GM18511 (cell line): ENCODE measurements around the gene CCDC141.

Source experiments
- ATAC-seq: cut with Tn5 transposase; IDR thresholded peaks from one replicate; pipeline ENCODE4 v1.9.1; 2021; ENCODE audit warnings: mild to moderate bottlenecking, moderate library complexity; ENCODE audit not compliant: unreplicated experiment

Gene CCDC141

DNA sequence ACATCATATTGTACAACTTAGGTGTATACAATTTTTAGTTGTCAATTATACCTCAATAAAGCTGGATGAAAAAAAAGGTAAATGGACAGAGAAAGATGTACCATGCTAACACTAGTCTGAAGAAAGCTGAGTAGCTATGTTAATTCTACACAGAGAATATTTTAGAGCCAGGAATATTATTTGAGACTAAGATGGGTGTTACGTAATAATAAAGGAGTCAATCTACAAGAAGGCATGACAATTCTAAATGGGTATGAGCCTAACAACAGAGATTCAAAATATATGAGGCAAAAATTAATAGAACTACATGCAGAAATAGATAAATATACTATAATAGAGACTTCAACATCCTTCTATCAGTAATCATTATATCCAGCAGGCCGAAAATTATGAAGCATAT, 69.1 kb downstream of the CCDC141 start:
- no peak for ATAC-seq

DNA sequence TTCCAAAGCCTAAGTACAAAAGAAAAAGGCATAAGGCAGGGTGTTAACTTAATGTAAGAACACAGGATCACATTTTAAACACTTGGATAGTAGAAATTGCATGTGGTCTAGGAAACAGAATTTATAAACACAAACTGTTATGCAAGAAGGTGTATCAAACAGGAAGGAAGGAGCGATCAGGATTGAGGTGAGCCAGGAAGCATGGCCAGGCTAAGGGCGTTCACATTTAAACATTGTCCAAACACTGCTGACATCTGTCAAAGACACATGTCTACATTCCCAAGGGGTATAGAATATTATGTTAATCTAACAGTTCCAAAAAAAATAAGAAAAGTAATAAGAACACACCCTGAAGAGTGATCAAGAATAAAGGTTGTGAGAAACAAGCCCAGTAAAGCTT, 71.3 kb downstream of the CCDC141 start:
- ATAC-seq, result no peak

- no peak for ATAC-seq
These were observed 73.6 kb downstream of the CCDC141 start for GRCh38 chr2:178976351-178976750.

- no peak for ATAC-seq
These were observed 87.0 kb downstream of the CCDC141 start for GRCh38 chr2:178962805-178963433.

GRCh38 chr2:178962152-178962551, 87.8 kb downstream of the CCDC141 start:
- ATAC-seq, result no peak

DNA sequence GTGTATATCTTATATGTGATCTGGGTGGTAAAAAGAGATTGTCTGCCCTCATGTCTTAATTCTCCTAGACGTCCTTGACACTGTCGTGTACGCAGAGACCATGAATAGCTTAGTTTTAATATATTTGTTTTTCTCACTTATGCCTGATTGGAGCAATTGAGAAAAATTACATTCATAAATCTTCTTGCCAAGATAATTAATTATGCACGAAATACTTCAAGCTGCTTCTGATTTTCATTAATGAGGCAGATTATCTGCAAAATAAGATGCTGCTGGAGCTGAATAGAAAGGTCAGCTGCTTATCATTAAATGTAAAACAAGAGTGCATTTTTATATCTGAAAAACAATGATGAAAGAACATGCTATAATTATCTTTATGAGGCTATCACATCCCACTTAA, 95.9 kb downstream of the CCDC141 start:
- no peak for ATAC-seq

DNA sequence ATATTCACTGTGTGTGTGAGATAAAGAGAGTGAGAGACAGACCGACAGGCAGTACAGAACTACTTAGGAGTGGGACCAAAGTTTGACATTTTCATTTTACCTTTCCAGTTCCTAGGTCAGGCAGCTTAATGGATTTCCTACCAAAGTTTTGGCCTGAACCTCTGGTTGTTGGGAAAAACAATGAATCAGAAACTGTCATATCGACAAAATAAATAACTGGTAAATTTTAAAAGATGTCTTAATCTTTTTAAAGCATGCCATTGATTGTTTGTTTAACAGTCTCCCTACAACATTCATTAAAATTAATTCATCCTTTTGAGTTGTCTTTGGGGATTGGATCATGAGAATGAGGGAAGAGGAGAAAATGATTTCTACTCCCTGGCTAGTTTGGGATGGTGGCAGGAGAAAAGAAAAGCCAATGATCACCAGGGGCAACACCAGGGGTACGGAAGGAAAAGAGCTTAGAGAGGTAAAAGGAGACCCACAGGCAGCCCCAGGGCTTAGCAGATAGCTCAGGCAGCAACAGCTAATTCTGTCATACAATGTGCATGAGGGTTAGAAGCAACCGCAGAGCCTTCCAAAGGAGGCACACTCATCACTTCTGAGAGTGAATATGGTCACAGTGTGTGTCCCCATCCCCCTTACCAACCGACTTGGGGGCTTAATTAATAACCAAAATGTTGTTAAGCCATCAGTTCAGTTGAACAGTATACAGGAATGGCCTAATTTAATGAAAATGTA, 98.5 kb downstream of the CCDC141 start:
- no peak for ATAC-seq

DNA sequence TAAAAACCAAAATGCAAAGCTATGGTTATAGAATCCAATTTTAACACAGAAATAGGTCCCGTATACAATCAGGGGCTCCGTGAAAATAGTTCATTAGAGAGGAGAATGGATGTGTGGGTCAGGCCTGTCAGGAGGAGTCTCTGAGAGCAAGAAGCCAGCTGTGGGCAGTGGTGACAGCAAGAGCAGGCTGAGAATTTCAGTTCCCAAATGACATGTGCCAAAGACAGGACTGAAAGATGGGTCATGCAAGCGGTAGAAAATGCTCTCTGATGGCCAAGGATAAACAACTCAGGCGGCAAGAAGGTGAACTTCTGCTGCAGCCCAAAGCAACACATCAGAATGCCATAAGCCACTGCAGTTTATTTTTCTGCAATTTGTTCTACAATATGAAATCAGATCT, 100.4 kb downstream of the CCDC141 start:
- ATAC-seq, result peak; percentile 98

GRCh38 chr2:178949151-178949550, 100.8 kb downstream of the CCDC141 start:
- ATAC-seq, result peak; percentile 14

GRCh38 chr2:178947006-178947405, 102.9 kb downstream of the CCDC141 start:
- no peak for ATAC-seq

DNA sequence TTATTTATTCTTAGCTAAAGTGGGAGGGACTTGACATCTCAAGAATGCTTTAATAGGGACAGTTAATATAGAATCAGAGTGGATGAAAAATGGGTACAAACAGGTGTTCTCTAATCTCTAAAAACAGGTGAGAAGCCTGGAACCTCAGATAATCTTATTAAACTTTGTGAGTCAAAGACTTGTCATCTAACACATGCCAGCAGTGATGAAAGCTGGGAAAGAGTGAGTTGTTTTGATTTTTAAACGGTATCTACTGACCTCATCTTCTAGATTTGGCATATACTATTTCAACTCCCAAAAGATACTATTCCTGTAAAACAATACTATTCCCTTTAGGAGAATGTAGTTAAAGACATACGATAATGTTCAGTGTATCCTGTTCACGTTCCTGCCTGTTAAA, 103.4 kb downstream of the CCDC141 start:
- no peak for ATAC-seq

- no peak for ATAC-seq
These were observed 106.2 kb downstream of the CCDC141 start for GRCh38 chr2:178943745-178944144.

GRCh38 chr2:178934571-178934970, 115.4 kb downstream of the CCDC141 start:
- ATAC-seq, result no peak

DNA sequence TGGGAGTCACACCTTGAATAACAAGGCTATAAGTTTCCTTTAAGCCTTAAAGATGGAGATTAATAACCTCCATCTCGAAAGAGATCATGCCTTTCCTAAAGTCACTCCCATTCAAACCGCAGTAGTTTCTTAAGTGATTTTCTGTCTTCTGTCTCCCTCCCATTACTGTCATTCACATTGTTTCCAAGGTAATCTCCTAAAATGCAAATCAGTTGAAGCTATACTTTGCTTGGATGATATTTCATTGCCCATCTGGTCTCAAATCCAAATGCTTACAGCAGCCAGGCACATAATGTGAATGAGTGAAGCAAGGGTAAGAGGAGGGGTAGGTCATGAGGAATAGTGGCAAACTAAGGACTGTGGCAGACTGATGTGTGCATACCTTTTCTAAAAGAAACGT, 116.4 kb downstream of the CCDC141 start:
- no peak for ATAC-seq

GRCh38 chr2:178928077-178928476, 121.9 kb downstream of the CCDC141 start:
- peak; percentile 69 for ATAC-seq

GRCh38 chr2:178927173-178927572, 122.8 kb downstream of the CCDC141 start:
- peak; percentile 61 for ATAC-seq

DNA sequence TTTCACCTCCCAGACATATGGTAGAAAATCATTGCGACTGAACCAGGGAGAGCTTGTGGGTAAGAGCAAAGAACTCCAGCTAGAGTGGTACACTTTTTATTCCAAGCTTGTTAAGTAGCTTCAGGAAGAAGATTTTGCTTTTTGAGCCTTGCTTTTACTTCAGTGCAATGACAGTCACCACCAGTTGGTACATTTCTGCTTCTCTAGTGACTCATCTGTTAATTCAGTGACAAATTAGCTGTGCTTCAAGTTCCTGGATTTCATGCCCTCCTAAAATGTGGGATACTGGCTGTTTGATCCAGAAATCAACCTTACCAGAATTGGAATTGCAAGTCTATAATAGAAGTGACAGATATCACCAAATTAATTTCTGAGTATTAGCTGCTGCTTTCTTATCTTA, 125.1 kb downstream of the CCDC141 start:
- ATAC-seq, result no peak

DNA sequence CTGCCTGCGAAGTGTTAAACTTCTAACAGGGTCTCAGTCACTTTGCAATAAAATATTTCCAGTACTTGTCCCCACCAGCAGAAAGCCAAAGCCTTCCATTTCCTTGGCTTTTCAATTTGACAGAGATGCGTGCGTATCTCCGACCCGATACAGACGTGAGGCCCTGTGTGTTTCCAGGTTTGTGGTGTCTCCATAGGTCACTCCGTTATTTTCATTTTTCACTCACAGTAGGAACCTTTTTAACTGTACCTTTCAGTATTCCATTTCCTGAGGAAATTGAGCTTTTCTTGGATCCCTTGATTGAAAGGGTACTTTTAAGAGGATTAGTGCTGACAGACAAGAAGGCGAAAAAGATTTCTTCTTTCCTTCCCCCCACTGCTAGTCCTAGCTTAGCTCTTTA, 126.4 kb downstream of the CCDC141 start:
- no peak for ATAC-seq

DNA sequence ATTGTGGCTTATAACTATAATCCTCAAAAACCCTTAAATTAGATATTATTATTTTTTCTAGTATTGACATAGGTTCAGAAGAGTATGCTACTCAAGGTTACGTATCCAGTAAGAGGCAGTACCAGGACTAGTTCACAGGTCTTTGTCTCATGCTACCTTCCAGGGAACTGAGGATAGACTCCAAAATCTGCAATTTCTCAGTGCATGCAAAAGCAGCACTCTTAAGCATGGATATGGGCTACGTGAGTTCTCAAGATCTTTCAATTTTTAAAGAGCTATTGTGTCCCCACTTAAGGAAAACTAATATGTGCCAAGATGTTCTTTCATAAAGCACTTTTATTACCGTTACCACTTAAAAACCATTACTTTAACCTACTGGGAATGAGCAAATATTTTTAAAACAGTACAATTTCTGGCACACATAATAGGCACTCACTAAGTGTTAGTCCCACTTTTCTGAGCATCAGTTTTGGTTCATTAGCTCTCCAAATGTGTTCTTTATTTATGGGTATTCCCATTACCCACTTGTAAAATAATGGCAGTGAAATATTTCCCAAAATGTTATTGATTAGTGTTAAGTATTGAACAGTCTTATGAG, 128.9 kb downstream of the CCDC141 start:
- ATAC-seq, result no peak

- ATAC-seq, result no peak
These were observed 132.4 kb downstream of the CCDC141 start for GRCh38 chr2:178917555-178917954.

DNA sequence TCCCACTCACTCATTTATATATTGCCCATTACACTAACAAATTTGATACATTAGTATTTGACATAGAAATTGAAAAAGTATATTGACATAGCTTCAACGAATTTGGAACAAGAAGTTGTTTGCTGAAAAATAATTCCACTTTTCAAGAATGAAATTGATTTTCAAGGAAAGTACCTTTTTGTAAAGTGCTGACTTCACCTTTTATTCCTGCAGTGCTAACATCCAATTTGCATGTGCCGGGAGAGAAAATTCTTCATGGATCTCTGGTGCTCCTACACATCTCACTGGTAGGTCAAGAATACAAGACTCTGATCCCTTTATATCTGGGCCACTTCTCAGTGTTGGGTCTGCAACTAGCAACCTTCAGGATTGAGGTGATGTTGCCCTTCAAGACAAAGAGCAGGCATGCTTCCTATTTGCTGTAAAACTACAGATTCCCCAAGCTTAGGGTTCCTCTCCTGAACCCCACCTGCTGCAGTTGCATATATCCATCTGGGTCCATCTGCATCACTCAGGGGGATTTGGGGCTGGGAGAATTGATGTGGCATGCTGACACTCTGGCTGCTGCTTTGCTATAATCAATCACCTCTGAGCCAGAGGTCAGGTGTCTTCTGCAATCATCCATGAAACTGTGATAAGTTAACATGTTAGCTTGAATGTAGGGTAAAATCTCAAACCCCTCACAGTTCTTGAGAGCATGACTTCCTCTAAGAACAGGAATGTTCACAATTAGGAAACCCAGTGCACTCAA, 134.3 kb downstream of the CCDC141 start:
- no peak for ATAC-seq
